Fibroblast of lung (primary cell): ENCODE data around the gene EMSY.

ENCODE experiments used
- EZH2 ChIP-seq: IDR thresholded peaks from 2 replicates; pipeline ENCODE4 v1.5.1; 2012; ENCODE audit warnings: low read length, control low read depth, mild to moderate bottlenecking; ENCODE audit errors: missing control alignments
- TF ChIP-seq, protein P1 (sequence below), 2 donors: IDR thresholded peaks in 1 of 2; conservative IDR thresholded peaks in 1 of 2; 1 replicate in 1 of 2; 2 replicates in 1 of 2; pipeline ENCODE4 v1.5.1; 2011 to 2012; ENCODE audit warnings: low read length in 2 of 2, control low read depth in 1 of 2, inconsistent platforms in 1 of 2, low read depth in 1 of 2, mild to moderate bottlenecking in 1 of 2

DNA sequence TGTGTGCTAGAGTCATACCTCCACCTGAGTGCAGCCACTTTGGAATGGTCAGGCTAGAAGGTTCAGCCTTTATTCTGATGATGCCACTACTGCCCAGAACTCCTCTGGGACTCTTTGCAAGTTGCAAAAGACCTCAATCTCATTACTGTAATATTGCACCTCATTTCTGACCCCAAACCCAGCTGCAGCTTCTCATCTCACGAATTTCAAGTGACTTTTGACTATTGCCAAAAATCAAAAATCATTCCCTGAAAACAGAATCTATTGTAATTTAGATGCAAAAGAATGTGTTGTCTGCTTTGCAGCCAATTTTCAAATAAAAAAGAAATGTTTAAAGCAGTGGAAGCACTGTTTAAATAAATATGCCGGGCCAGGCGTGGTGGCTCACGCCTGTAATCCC lies 38.5 kb upstream of the EMSY start:
- TF ChIP-seq, protein P1, sequence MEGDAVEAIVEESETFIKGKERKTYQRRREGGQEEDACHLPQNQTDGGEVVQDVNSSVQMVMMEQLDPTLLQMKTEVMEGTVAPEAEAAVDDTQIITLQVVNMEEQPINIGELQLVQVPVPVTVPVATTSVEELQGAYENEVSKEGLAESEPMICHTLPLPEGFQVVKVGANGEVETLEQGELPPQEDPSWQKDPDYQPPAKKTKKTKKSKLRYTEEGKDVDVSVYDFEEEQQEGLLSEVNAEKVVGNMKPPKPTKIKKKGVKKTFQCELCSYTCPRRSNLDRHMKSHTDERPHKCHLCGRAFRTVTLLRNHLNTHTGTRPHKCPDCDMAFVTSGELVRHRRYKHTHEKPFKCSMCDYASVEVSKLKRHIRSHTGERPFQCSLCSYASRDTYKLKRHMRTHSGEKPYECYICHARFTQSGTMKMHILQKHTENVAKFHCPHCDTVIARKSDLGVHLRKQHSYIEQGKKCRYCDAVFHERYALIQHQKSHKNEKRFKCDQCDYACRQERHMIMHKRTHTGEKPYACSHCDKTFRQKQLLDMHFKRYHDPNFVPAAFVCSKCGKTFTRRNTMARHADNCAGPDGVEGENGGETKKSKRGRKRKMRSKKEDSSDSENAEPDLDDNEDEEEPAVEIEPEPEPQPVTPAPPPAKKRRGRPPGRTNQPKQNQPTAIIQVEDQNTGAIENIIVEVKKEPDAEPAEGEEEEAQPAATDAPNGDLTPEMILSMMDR (conservative IDR thresholded peaks at IDR 0.05 in 1 of 2, IDR thresholded peaks at IDR 0.05 in 1 of 2; ENCODE audit: low read depth in 1 of 2, low read length in 2 of 2): no peak
- no peak for TF ChIP-seq EZH2
